ENCODE measurements around the gene SLC25A10. TPM values are rescaled to one million over a fixed set of nuclear protein-coding genes. Genes with fewer than 3 reads are reported as not detected.

Gene SLC25A10
- polyA plus RNA-seq, 1 donor from 2014 or later: 8.7 TPM

- no peak overlapping the region for H3K27ac ChIP-seq (ENCODE audit: low read length)
- no peaks in the 10 kb centered on the region for H3K9me2 ChIP-seq (ENCODE audit: insufficient read depth, low read length)
- peak overlapping the region; percentile 96 for H3K4me3 ChIP-seq (ENCODE audit: low read length)
- no peaks in the 10 kb centered on the region for H4K20me1 ChIP-seq (ENCODE audit: insufficient read depth)
- H3F3A ChIP-seq (ENCODE audit: insufficient read depth, low read length, poor library complexity, severe bottlenecking): no peaks in the 10 kb centered on the region
- H3K9ac ChIP-seq (ENCODE audit: low read length): peak overlapping the region; percentile 94
- no peaks in the 10 kb centered on the region for H3K9me3 ChIP-seq (ENCODE audit: low read length)
- peaks cover 5% of the 10 kb centered on the region for H3K36me3 ChIP-seq (ENCODE audit: insufficient read depth, low read length)
- H3K4me2 ChIP-seq (ENCODE audit: low read length): no peak overlapping the region
- H3K79me2 ChIP-seq (replicated peaks; ENCODE audit: insufficient read depth, low read length): peaks cover 25% of the 10 kb centered on the region
- H2AFZ ChIP-seq (ENCODE audit: low read depth, low read length): no peak overlapping the region
- H3K27me3 ChIP-seq (ENCODE audit: insufficient read depth, low read depth, low read length): no peaks in the 10 kb centered on the region
- TF ChIP-seq TAF1 (IDR thresholded peaks at IDR 0.05; ENCODE audit: low read depth) (no peak), EZH2 (IDR thresholded peaks at IDR 0.05; ENCODE audit: borderline replicate concordance, insufficient read depth, low read length, poor library complexity, severe bottlenecking) (no peak), EP300 (conservative IDR thresholded peaks at IDR 0.05; ENCODE audit: poor library complexity, severe bottlenecking) (no peak), CTCF (IDR thresholded peaks at IDR 0.05; ENCODE audit: poor library complexity, severe bottlenecking) (no peak), MXI1 (conservative IDR thresholded peaks at IDR 0.05; ENCODE audit: poor library complexity, severe bottlenecking) (no peak), RAD21 (conservative IDR thresholded peaks at IDR 0.05) (no peak), SMC3 (conservative IDR thresholded peaks at IDR 0.05; ENCODE audit: poor library complexity) (no peak), POLR2AphosphoS5 (IDR thresholded peaks at IDR 0.05) (no peak), REST (IDR thresholded peaks at IDR 0.05; ENCODE audit: borderline replicate concordance) (no peak)
These were observed 10.6 kb upstream of the SLC25A10 start for GRCh38 chr17:81701288-81702071.

DNA sequence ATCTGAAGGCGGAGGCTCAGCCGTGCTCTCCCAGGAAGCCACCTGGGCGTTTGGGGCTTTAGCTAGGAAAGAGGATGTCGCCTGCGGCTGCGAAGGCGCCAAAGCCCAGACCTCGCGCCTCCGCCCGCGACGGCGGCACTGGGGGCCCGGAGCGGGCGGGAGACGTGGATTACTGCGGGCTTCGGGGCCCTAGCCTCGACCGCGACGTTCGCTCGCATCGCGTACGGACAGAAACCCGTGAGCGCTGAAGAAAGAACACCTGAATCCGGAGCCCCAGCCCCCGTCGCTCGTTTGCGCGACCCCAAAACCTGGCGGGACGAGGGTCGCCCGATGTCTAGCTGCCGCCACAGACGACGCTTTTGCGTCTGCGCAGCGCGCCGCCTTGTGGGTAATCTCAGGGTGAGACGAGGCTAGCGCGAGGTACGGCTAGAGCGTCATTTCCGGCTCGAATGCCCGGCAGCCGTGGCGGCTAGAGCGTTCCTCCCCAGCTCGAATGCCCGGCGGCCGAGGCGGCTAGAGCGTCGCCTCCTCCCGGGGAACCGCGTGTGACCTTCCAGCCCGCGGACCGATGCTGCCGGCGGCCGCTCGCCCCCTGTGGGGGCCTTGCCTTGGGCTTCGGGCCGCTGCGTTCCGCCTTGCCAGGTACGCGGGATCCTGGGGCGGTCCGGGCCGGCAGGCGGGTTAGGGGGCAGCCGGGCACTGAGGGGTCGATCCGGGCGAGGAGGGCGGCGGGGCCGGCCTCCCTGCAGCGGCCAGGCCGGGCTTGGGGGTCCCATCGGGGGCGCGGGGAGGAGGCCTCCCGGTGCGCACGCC, 8.9 kb upstream of the SLC25A10 start, which contains the start of gene MRPL12:
Gene MRPL12 (plus strand): TSS at position 434 of the 813 bp plus-strand sequence. CDS start 135 bp downstream, at position 569.
- H3K4me2 ChIP-seq (ENCODE audit: low read length): peak within 1 kb of the TSS; percentile 92
- no peaks in the 10 kb centered on the region for H3F3A ChIP-seq (ENCODE audit: insufficient read depth, low read length, poor library complexity, severe bottlenecking)
- H3K4me3 ChIP-seq (ENCODE audit: low read length): peak within 1 kb of the TSS; percentile 96
- no peaks in the 10 kb centered on the region for H3K9me3 ChIP-seq (ENCODE audit: low read length)
- H2AFZ ChIP-seq (ENCODE audit: low read depth, low read length): peak within 1 kb of the TSS; percentile 69
- H3K79me2 ChIP-seq (replicated peaks; ENCODE audit: insufficient read depth, low read length): peaks cover 25% of the 10 kb centered on the region
- H3K27me3 ChIP-seq (ENCODE audit: insufficient read depth, low read depth, low read length): no peaks in the 10 kb centered on the region
- peaks cover 5% of the 10 kb centered on the region for H3K36me3 ChIP-seq (ENCODE audit: insufficient read depth, low read length)
- peak within 1 kb of the TSS; percentile 94 for H3K9ac ChIP-seq (ENCODE audit: low read length)
- peak within 1 kb of the TSS; percentile 80 for H3K27ac ChIP-seq (ENCODE audit: low read length)
- H3K9me2 ChIP-seq (ENCODE audit: insufficient read depth, low read length): no peaks in the 10 kb centered on the region
- TF ChIP-seq SMC3 (conservative IDR thresholded peaks at IDR 0.05; ENCODE audit: poor library complexity) (no peak), POLR2AphosphoS5 (IDR thresholded peaks at IDR 0.05) (peak; percentile 96), TAF1 (IDR thresholded peaks at IDR 0.05; ENCODE audit: low read depth) (peak; percentile 24), REST (IDR thresholded peaks at IDR 0.05; ENCODE audit: borderline replicate concordance) (peak; percentile 42), MXI1 (conservative IDR thresholded peaks at IDR 0.05; ENCODE audit: poor library complexity, severe bottlenecking) (peak; percentile 80), CTCF (IDR thresholded peaks at IDR 0.05; ENCODE audit: poor library complexity, severe bottlenecking) (peak; percentile 24), EP300 (conservative IDR thresholded peaks at IDR 0.05; ENCODE audit: poor library complexity, severe bottlenecking) (no peak), EZH2 (IDR thresholded peaks at IDR 0.05; ENCODE audit: borderline replicate concordance, insufficient read depth, low read length, poor library complexity, severe bottlenecking) (no peak), RAD21 (conservative IDR thresholded peaks at IDR 0.05) (peak; percentile 16)
- H4K20me1 ChIP-seq (ENCODE audit: insufficient read depth): no peaks in the 10 kb centered on the region

Data from neural cell (in vitro differentiated cells).